Ovary (tissue), 3 donors: ENCODE data around the gene TNIK.

Experiments
- EP300 ChIP-seq: sonication (generic); formaldehyde crosslinking; IDR thresholded peaks from one replicate; pipeline ENCODE4 v1.6.1; 2017; ENCODE audit warnings: antibody characterized with exemption
- POLR2A ChIP-seq: fragments of 450-650 bp; IDR thresholded peaks from one replicate; pipeline ENCODE4 v1.6.1; 2017; ENCODE audit warnings: antibody characterized with exemption, mild to moderate bottlenecking, moderate library complexity
- TF ChIP-seq, protein P1 (sequence below), 3 donors: fragments of 450-650 bp in 2 of 3; fragments of 200-600 bp in 1 of 3; IDR thresholded peaks; one replicate each; pipeline versions ENCODE4 v1.5.1 to v1.8.0; 2016 to 2022; ENCODE audit warnings: antibody characterized with exemption in 3 of 3, mild to moderate bottlenecking in 1 of 3
- donor health status: DM: no; HTN: no; CAD: no.

DNA sequence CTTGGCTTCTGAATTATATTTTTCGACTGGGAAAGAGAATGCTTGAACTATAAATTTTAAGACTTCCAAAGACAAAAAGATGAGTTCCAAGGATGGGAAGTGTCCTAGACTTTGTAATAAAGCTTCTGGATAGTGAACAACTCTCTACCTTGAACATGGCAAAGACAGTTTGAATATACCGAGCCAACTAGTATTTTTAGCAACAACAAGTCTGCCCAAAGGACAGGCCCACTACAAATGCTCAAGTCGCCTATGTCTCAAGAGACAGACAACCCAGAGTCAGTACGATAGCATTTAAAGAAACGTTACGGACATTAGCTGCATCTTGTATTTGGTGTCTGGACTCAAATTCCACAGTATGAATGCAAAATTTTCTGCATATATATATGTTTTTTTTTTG is 258.4 kb downstream of the TNIK start:
- TF ChIP-seq, protein P1, sequence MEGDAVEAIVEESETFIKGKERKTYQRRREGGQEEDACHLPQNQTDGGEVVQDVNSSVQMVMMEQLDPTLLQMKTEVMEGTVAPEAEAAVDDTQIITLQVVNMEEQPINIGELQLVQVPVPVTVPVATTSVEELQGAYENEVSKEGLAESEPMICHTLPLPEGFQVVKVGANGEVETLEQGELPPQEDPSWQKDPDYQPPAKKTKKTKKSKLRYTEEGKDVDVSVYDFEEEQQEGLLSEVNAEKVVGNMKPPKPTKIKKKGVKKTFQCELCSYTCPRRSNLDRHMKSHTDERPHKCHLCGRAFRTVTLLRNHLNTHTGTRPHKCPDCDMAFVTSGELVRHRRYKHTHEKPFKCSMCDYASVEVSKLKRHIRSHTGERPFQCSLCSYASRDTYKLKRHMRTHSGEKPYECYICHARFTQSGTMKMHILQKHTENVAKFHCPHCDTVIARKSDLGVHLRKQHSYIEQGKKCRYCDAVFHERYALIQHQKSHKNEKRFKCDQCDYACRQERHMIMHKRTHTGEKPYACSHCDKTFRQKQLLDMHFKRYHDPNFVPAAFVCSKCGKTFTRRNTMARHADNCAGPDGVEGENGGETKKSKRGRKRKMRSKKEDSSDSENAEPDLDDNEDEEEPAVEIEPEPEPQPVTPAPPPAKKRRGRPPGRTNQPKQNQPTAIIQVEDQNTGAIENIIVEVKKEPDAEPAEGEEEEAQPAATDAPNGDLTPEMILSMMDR (IDR thresholded peaks at IDR 0.05) = no peak
- TF ChIP-seq POLR2A (no peak), EP300 (no peak)
